H1 (cell line): Measurements from ENCODE around the gene TMEM45B. TPM values are rescaled to one million over a fixed set of nuclear protein-coding genes. Genes with fewer than 3 reads are reported as not detected.

ENCODE experiments used
- CHD2 ChIP-seq: IDR thresholded peaks from 2 replicates; pipeline ENCODE4 v1.6.1; 2012; ENCODE audit warnings: low read length, improper control_type of control experiment
- polyA plus RNA-seq, 7 experiments: library from polyadenylated mRNA; depleted of rRNA in 3 of 7; stranded (reverse) in 5 of 7; unstranded in 2 of 7; fragments of >200 nt in 5 of 7; fragments of 200-250 nt in 2 of 7; gene quantifications; 1 replicate in 5 of 7; 2 replicates in 1 of 7; 4 replicates in 1 of 7; pipeline versions ENCODE4 v1.2.1 to v1.2.3, GENCODE V29; 2011 to 2013; ENCODE audit warnings: missing spikeins in 2 of 7, mixed read lengths in 2 of 7
- total RNA-seq: library from RNA; stranded (reverse); fragmentation: NEBNext Ultra II Directional; extraction: Animal tissue kit (Norgen Biotek cat#: 25700); gene quantifications from 2 replicates; pipeline ENCODE4 v1.2.1, GENCODE V29; 2021

The TMEM45B gene
- total and polyA plus RNA-seq, 2 of the 8 experiments (the other 6 are each of a cell fraction or from before 2014, with no cell fraction given), result 0.23 TPM; not detected in 1

DNA sequence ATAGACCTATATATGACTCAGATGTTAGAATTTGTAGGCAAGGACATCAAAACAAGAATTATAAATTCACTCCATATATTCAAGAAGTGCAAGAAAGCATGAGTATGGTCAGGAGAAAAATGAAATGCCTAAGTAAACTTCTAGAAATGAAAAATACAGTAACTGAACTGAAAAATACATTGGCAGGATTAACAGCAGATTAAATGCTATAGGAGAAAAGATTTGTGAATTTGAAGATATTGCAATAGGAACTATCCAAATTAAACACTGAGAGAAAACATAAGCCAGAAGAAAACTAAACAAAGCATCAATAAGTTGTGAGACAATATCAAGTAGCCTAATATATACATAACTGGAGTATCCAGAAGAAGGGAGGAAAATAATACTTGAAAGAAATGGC is 46.6 kb upstream of the TMEM45B start (continued):
- no peak for TF ChIP-seq CHD2
